Heart right ventricle (tissue), 16 donors: ENCODE results near the gene ADAMTS2. TPM values are rescaled to one million over a fixed set of nuclear protein-coding genes. Genes with fewer than 3 reads are reported as not detected.

Experiments
- ATAC-seq, 8 donors: fragments of 200-7000 bp; cut with Tn5 transposase; one replicate each; pipeline ENCODE4 v1.9.1; 2020; ENCODE audit warnings: mild to moderate bottlenecking in 8 of 8, moderate library complexity in 8 of 8, moderate number of reproducible peaks in 1 of 8
- DNase-seq, 2 donors: peaks; one replicate each; pipeline ENCODE4 v3.0.0-alpha.2; 2020
- H3K27ac ChIP-seq, 10 donors: fragments of 200-600 bp; sonication (generic) in 2 of 10; one replicate each; pipeline versions ENCODE4 v1.5.0 to v1.8.0; 2020 to 2022; ENCODE audit warnings: mild to moderate bottlenecking in 3 of 10
- H3K27me3 ChIP-seq, 7 donors: fragments of 200-600 bp; one replicate each; pipeline ENCODE4 v1.8.0; 2021 to 2022; ENCODE audit warnings: mild to moderate bottlenecking in 2 of 7
- H3K36me3 ChIP-seq, 9 donors: fragments of 200-600 bp; sonication (generic) in 1 of 9; one replicate each; pipeline versions ENCODE4 v1.5.0 to v1.8.0; 2020 to 2022; ENCODE audit warnings: mild to moderate bottlenecking in 2 of 9
- H3K4me1 ChIP-seq, 9 donors: fragments of 200-600 bp; sonication (generic) in 1 of 9; one replicate each; pipeline versions ENCODE4 v1.5.0 to v1.8.0; 2020 to 2022; ENCODE audit warnings: mild to moderate bottlenecking in 4 of 9
- H3K4me3 ChIP-seq, 10 donors: fragments of 200-600 bp; sonication (generic) in 2 of 10; one replicate each; pipeline versions ENCODE4 v1.5.0 to v1.8.0; 2020 to 2022; ENCODE audit warnings: mild to moderate bottlenecking in 7 of 10, moderate library complexity in 2 of 10
- H3K9me3 ChIP-seq, 11 donors: fragments of 200-600 bp in 10 of 11; sonication (generic) in 2 of 11; one replicate each; pipeline versions ENCODE4 v1.5.0 to v1.8.0; 2013 to 2022; ENCODE audit warnings: mild to moderate bottlenecking in 2 of 11, control low read depth in 1 of 11, moderate library complexity in 1 of 11
- CTCF ChIP-seq, 9 donors: fragments of 200-600 bp; sonication (generic) in 2 of 9; IDR thresholded peaks; one replicate each; pipeline versions ENCODE4 v1.5.0 to v1.8.0; 2021 to 2022; ENCODE audit warnings: antibody characterized with exemption in 9 of 9, mild to moderate bottlenecking in 5 of 9, moderate library complexity in 1 of 9
- WGBS, 2 donors: extraction: QIAGEN DNeasy Blood & Tissue Kit; methylation state at CpG; one replicate each; pipeline ENCODE4 v1.1.7; 2013; ENCODE audit warnings: inconsistent platforms in 1 of 2; 5-methylcytosine and 5-hydroxymethylcytosine counted together
- intact Hi-C, 10 donors: fragments of 100-400 bp; cut with DNase I; formaldehyde crosslinking; loops; one replicate each; pipeline versions ENCODE4 v1.11.1 to v1.14.2; 2022
- polyA plus RNA-seq, 2 donors: library from polyadenylated mRNA; stranded (reverse); fragments of 200-250 nt; gene quantifications; one replicate each; pipeline ENCODE4 v1.2.3, GENCODE V29; 2013
- total RNA-seq, 10 donors: library from RNA; stranded (reverse); fragmentation: NEBNext Ultra II Directional in 3 of 10; extraction: Animal tissue kit (Norgen Biotek cat#: 25700) in 3 of 10; gene quantifications; one replicate each; pipeline versions ENCODE4 v1.2.1 to v1.2.4, GENCODE V29; 2021 to 2023
- donor health status: Arrhythmogenic right ventricular cardiomyopathy.
- donor health status: ischemic (EF 13 %, LVEDD 7.1; RV severe dilation, severe dysfunction).
- donor health status: healthy with polysubstance abuse.
- donor health status: DM: no; HTN: yes; CAD: no.
- donor health status: DM: no; HTN: no; CAD: no.
- donor health status: ischemic (EF 25% LVEDD 6.9; RV normal size, moderate dysfunction).
- donor health status: ischemic (EF 25% LVEDD 5.7; RV mildly dilated, moderate dysfunction).
- donor health status: healthy.
- donor health status: DM: yes; HTN: yes; CAD: no.
- donor health status: Ischemic cardiomyopathy.
- donor health status: ischemic (EF 35%, LVEDD 5.7; RV mildly dilated, moderate dysfunction).
- donor health status: nonischemic (EF 11% LVEDD 7.7; RV severe dilation, severe dysfunction).
- donor health status: DM: yes; HTN: yes; CAD: no.
- donor health status: PGD.
- donor health status: ischemic (EF 29% LVEDD 5.4; RV normal size, mild dysfunction).
- donor health status: nonischemic (EF 23%, LVEDD 6.1; RV moderate dilation, normal function).

Gene ADAMTS2
- total and polyA plus RNA-seq, 12 donors: 1.7 to 13.5 (median 3.9) TPM

GRCh38 chr5:179339081-179339480, 6.2 kb downstream of the ADAMTS2 start:
- TF ChIP-seq CTCF (IDR thresholded peaks at IDR 0.05): no peak
- intact Hi-C loops: no loop called here
- H3K4me3 ChIP-seq: no peak overlapping the region
- no peak for DNase-seq
- H3K9me3 ChIP-seq: no peaks in the 10 kb centered on the region
- 89 to 90% methylated on average over 5 of the region's 5 CpGs for WGBS, 2 donors
- peaks cover 8 to 21% (median 12%) of the 10 kb centered on the region in 9 donors for H3K4me1 ChIP-seq
- no peak overlapping the region for H3K27ac ChIP-seq
- H3K36me3 ChIP-seq: peaks cover 0 to 15% (median 0%) of the 10 kb centered on the region in 9 donors
- peaks cover 0 to 66% (median 52%) of the 10 kb centered on the region in 7 donors for H3K27me3 ChIP-seq
- no peak for ATAC-seq

- ATAC-seq (no peak), DNase-seq (no peak)
- Histone ChIP-seq H3K36me3 (peaks cover 0 to 15% (median 0%) of the 10 kb centered on the region in 9 donors), H3K27ac (no peak overlapping the region), H3K9me3 (no peaks in the 10 kb centered on the region), H3K4me3 (no peak overlapping the region), H3K27me3 (peaks cover 0 to 63% (median 47%) of the 10 kb centered on the region in 7 donors), H3K4me1 (peaks cover 0 to 10% (median 1%) of the 10 kb centered on the region in 9 donors)
- intact Hi-C loops: no loop called here
- no peak for TF ChIP-seq CTCF (IDR thresholded peaks at IDR 0.05)
- 84 to 90% methylated on average over 23 of the region's 23 CpGs for WGBS, 2 donors
Observed at GRCh38 chr5:179337796-179338676, 7.2 kb downstream of the ADAMTS2 start.

- ATAC-seq: no peak
Observed at GRCh38 chr5:179336871-179337795, 8.1 kb downstream of the ADAMTS2 start.

More at GRCh38 chr5:179336871-179337795, 8.1 kb downstream of the ADAMTS2 start:
- no peak overlapping the region for H3K4me3 ChIP-seq
- H3K4me1 ChIP-seq: peaks cover 0 to 2% (median 0%) of the 10 kb centered on the region in 9 donors
- peaks cover 0 to 15% (median 0%) of the 10 kb centered on the region in 9 donors for H3K36me3 ChIP-seq
- peaks cover 0 to 54% (median 38%) of the 10 kb centered on the region in 7 donors for H3K27me3 ChIP-seq
- DNase-seq: no peak
- H3K9me3 ChIP-seq: no peaks in the 10 kb centered on the region
- no peak for TF ChIP-seq CTCF (IDR thresholded peaks at IDR 0.05)
- intact Hi-C loops: no loop called here
- 90% methylated on average over 25 of the region's 25 CpGs for WGBS, 2 donors
- H3K27ac ChIP-seq: no peak overlapping the region
